ENCODE results near the gene DYNLRB2. TPM values are rescaled to one million over a fixed set of nuclear protein-coding genes. Genes with fewer than 3 reads are reported as not detected.

DYNLRB2 gene
- total RNA-seq, 6 experiments from 2014 or later = 0.47 to 0.64 TPM; not detected in 4

- TF ChIP-seq POLR2A (IDR thresholded peaks at IDR 0.05) (no peak), CTCF (IDR thresholded peaks at IDR 0.05) (no peak)
- ATAC-seq = no peak
Measured at GRCh38 chr16:80552277-80552676, 11.5 kb downstream of the DYNLRB2 start.

DNA sequence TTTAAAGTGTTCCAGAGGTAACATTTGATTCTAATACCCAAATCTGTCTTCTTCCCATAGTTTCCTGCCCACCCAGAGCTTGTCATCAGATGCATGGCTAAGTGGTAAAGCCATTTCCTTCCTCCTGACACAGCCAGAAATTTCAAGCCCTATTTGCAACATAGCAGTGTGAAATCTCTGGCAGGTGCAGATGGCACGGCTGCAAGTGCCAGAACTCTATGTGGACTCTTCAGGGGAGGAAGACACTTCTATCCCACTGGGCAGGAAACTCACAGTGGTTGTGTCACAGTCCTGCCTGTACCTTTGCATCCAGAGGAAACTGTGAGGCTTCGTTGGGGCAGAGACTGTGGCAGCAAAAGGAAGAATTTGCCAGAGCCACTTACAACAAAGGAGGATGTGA is 13.2 kb downstream of the DYNLRB2 start:
- intact Hi-C loops (cut with DNase I) = no loop called here
- TF ChIP-seq CTCF (IDR thresholded peaks at IDR 0.05) (no peak), POLR2A (IDR thresholded peaks at IDR 0.05) (no peak)
- DNase-seq (no peak), ATAC-seq (no peak)
- H3K27me3 ChIP-seq = no peaks in the 10 kb centered on the region
- H3K27ac ChIP-seq = no peak overlapping the region
- H3K4me3 ChIP-seq = no peak overlapping the region
- H3K4me1 ChIP-seq = no peaks in the 10 kb centered on the region
- H3K36me3 ChIP-seq = no peaks in the 10 kb centered on the region
- 9% methylated on average over 2 of the region's 2 CpGs for WGBS (ENCODE audit: insufficient coverage, low coverage, low lambda C conversion rate, missing lambda C conversion rate)
- no peaks in the 10 kb centered on the region for H3K9me3 ChIP-seq

More at GRCh38 chr16:80552277-80552676, 11.5 kb downstream of the DYNLRB2 start:
- no peaks in the 10 kb centered on the region for H3K9me3 ChIP-seq
- intact Hi-C loops (cut with DNase I) = no loop called here
- no peak overlapping the region for H3K4me3 ChIP-seq
- no peak overlapping the region for H3K27ac ChIP-seq
- no peaks in the 10 kb centered on the region for H3K27me3 ChIP-seq
- no peaks in the 10 kb centered on the region for H3K36me3 ChIP-seq
- H3K4me1 ChIP-seq = no peaks in the 10 kb centered on the region
- no peak for DNase-seq
- 53% methylated on average over 3 of the region's 5 CpGs for WGBS (ENCODE audit: insufficient coverage, low coverage, low lambda C conversion rate, missing lambda C conversion rate)

GRCh38 chr16:80556481-80556880 is 15.7 kb downstream of the DYNLRB2 start:
- Histone ChIP-seq H3K9me3 (no peaks in the 10 kb centered on the region), H3K27me3 (no peaks in the 10 kb centered on the region), H3K36me3 (no peaks in the 10 kb centered on the region), H3K27ac (no peak overlapping the region), H3K4me3 (no peak overlapping the region), H3K4me1 (no peaks in the 10 kb centered on the region)
- no peak for ATAC-seq
- no peak for DNase-seq
- intact Hi-C loops (cut with DNase I) = no loop called here
- TF ChIP-seq POLR2A (IDR thresholded peaks at IDR 0.05) = no peak
- TF ChIP-seq CTCF (IDR thresholded peaks at IDR 0.05) = no peak
- 69% methylated on average over 2 of the region's 3 CpGs for WGBS (ENCODE audit: insufficient coverage, low coverage, low lambda C conversion rate, missing lambda C conversion rate)

DNA sequence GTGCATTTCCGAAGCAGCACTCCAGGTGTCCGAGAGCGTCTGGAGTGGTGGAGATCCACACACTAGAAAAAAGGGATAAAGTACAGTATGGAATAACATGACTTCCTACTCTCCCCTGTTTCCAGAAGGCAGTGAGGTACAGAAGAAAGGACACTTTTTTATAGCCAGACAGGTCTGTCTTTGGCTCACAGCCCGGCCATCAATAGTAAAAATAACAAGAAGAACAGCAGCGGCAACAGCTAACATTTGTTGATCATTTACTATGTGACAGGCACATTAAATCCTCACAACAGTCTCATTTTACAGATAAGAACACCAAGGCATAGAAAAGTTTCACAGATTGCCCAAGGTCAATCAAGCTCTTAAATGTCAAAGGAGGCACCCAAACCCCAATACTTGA is 16.2 kb downstream of the DYNLRB2 start:
- ATAC-seq (no peak), DNase-seq (no peak)
- WGBS (ENCODE audit: insufficient coverage, low coverage, low lambda C conversion rate, missing lambda C conversion rate) = 77% methylated on average over 2 of the region's 5 CpGs
- Histone ChIP-seq H3K4me1 (no peaks in the 10 kb centered on the region), H3K27ac (no peak overlapping the region), H3K4me3 (no peak overlapping the region), H3K9me3 (no peaks in the 10 kb centered on the region), H3K27me3 (no peaks in the 10 kb centered on the region), H3K36me3 (no peaks in the 10 kb centered on the region)
- TF ChIP-seq POLR2A (IDR thresholded peaks at IDR 0.05) (no peak), CTCF (IDR thresholded peaks at IDR 0.05) (no peak)
- intact Hi-C loops (cut with DNase I) = no loop called here

GRCh38 chr16:80559369-80559768 is 18.6 kb downstream of the DYNLRB2 start:
- ATAC-seq = no peak
- no peak overlapping the region for H3K27ac ChIP-seq
- intact Hi-C loops (cut with DNase I) = no loop called here
- no peaks in the 10 kb centered on the region for H3K4me1 ChIP-seq
- H3K36me3 ChIP-seq = no peaks in the 10 kb centered on the region
- TF ChIP-seq POLR2A (IDR thresholded peaks at IDR 0.05) = no peak
- no peak for TF ChIP-seq CTCF (IDR thresholded peaks at IDR 0.05)
- DNase-seq = no peak
- H3K9me3 ChIP-seq = no peaks in the 10 kb centered on the region
- WGBS (ENCODE audit: insufficient coverage, low coverage, low lambda C conversion rate, missing lambda C conversion rate) = 51% methylated on average over 4 of the region's 4 CpGs
- no peak overlapping the region for H3K4me3 ChIP-seq
- no peaks in the 10 kb centered on the region for H3K27me3 ChIP-seq
